Measurements from ENCODE around the gene FOXJ2. TPM values are rescaled to one million over a fixed set of nuclear protein-coding genes. Genes with fewer than 3 reads are reported as not detected.
"Not testable (repeated sequence)": the region's sequence is repeated elsewhere in the genome, so short reads cannot be mapped to it uniquely, and the experiment has no call there.

Gene FOXJ2
- total RNA-seq, 1 donor from 2014 or later: 23.4 TPM

DNA sequence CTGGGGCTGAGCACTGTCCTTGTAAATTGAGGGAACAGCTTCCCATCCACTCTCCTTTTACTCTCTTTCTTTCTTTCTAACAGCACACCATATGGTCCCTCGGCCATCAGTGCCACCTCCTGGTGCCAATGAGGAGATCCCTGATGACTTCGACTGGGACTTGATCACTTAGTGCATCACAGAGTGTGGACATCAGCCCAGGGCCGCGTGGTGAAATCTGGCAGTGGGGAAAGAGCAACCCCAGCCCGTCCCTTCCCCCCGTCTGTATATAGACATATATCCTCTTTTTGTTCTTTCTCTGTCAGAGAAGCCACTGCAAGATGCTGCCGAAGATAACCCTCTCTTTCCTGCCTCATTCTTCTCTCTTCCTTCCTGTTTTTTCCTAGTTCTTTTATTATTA lies 20.2 kb downstream of the FOXJ2 start:
- DNase-seq (ENCODE audit: missing footprints): peak; percentile 86
- intact Hi-C loops (cut with DNase I): no loop called here
- ATAC-seq: peak; percentile 60

DNA sequence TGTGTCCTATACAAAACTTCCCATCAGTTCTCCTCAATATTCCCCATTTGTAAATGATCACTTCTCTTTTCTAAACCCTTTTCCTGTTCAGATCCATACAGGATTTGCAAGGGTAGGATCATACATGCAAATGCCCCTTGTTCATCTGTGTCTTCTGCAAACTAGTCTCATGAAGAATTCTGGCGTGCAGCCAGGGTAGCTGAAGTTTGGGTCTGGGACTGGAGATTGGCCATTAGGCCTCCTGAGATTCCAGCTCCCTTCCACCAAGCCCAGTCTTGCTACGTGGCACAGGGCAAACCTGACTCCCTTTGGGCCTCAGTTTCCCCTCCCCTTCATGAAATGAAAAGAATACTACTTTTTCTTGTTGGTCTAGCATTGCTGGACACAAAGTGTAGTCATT lies 22.3 kb downstream of the FOXJ2 start:
- intact Hi-C loops (cut with DNase I): no loop called here
- DNase-seq (ENCODE audit: missing footprints): no peak

GRCh38 chr12:8057306-8057705 lies 24.8 kb downstream of the FOXJ2 start:
- ATAC-seq: no peak
- DNase-seq (ENCODE audit: missing footprints): no peak
- intact Hi-C loops (cut with DNase I): no loop called here

More for the DNA sequence above, 22.3 kb downstream of the FOXJ2 start:
- no peak for ATAC-seq

GRCh38 chr12:8057839-8058238 lies 25.3 kb downstream of the FOXJ2 start:
- ATAC-seq: peak; percentile 48
- intact Hi-C loops (cut with DNase I): no loop called here
- no peak for DNase-seq (ENCODE audit: missing footprints)

- intact Hi-C loops (cut with DNase I): no loop called here
- DNase-seq (ENCODE audit: missing footprints) (no peak), ATAC-seq (no peak)
These were observed 26.0 kb downstream of the FOXJ2 start for GRCh38 chr12:8058506-8058905.

- DNase-seq (ENCODE audit: missing footprints) (no peak), ATAC-seq (no peak)
- intact Hi-C loops (cut with DNase I): no loop called here
These were observed 31.6 kb downstream of the FOXJ2 start for GRCh38 chr12:8064131-8064530.

DNA sequence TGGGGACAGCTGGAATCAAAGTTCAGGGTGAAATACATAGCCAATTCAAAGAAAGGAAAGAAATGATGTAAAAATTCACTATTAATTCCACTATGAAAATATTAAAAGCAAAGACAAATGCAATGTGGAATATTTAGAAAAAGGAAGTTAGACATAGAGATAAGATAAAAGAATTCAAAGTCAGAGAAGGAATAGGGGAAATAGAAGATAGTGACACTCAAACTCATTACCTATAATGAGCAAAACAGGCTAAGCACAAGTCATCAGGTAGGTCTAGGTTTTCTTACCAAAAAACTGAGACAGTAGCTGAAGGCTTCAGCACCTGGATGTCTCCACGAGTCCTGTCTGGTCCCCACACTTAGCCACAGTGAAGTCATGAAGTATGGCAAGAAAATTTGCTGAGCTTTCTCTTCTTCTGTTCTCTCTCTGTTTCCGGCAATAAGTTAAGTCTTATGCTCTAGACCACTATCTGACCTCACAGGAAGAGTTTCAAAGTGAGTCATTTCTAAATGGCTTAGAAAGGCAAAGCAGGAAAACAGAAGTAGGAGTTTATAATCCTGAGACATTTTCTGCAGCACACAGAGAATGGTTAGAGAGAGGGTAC lies 33.6 kb downstream of the FOXJ2 start, which contains the start of gene C3AR1:
TSS of gene C3AR1 (minus strand) at position 369 of the 604 bp plus-strand sequence. CDS start 6,174 bp downstream, outside the sequence.
- DNase-seq (ENCODE audit: missing footprints) (no peak), ATAC-seq (peak; percentile 68)
- intact Hi-C loops (cut with DNase I): no loop called here

DNA sequence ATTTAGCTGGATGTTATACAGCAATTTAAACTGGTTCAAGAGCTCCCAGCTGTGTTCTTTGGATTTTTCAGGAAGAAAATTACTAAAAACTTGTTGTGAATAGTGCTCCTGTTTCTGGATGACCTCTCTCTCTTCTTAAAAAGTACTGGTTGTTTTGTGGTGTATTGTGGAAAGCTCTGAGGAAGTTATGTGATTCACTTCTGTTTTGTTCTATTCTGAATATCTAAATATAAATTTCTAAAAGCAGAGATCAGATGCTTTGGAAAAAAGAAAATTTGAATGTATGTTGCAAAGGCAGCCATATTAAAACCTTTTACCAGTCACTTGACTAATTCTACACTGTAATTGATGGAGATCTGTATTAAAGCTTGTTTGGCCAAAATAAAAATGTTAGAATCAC lies 37.1 kb downstream of the FOXJ2 start:
- ATAC-seq: no peak
- intact Hi-C loops (cut with DNase I): no loop called here
- no peak for DNase-seq (ENCODE audit: missing footprints)

DNA sequence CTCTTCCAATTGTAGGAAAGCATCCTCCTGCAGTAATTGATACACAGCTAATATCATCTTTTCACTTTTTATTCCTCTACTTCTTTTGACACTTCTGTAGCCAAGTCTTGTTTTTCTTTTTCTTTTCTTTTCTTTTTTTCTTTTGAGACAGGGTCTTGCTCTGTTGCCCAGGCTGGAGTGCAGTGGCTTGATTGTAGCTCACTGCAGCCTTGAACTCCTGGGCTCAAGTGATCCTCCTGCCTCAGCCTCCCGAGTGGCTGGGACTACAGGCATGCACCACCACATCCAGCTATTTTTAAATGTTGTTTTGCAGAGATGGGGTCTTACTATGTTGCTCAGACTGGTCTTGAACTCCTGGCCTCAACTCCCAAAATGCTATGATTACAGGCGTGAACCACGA lies 39.3 kb downstream of the FOXJ2 start:
- DNase-seq (ENCODE audit: missing footprints); intact Hi-C loops (cut with DNase I); ATAC-seq: not testable (repeated sequence)

DNA sequence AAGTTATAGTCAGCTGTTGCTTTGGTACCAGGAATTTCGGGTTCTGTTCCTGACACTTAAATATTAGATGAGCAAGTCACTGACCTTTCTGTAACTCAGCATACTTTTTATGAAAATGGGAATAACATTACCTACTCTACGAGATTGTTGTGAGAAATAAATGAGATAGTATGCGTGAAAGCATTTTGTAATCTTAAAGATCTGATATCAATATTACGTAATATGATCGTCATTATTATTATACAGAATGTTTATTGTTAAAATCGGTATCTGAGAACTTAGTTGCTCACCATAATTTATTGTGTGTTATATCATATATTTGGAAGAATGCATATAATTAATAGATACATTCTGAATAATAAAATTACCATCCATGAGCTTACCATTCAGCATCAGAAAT lies 43.4 kb downstream of the FOXJ2 start:
- no peak for ATAC-seq
- intact Hi-C loops (cut with DNase I): no loop called here
- no peak for DNase-seq (ENCODE audit: missing footprints)

- intact Hi-C loops (cut with DNase I): no loop called here
- DNase-seq (ENCODE audit: missing footprints) (no peak), ATAC-seq (no peak)
These were observed 43.9 kb downstream of the FOXJ2 start for GRCh38 chr12:8076366-8076765.

DNA sequence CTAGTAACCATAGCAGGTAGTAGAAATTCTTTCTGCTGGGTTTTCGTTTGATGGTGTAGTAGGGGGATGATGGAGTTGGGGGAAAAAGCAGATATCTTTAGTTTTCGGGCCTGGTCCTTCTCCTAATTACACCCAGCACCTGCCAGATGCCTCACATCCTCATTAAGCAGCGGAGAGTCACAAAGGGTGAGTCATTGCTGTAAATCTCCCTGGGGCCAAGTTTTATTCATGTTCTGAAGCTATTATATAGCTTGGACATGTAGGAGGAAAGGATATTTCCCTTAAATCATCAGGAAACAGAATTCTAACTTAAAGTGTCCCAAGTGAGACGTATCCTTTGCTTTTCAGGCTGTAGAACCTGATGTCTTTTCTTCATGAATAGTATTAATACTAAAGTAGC lies 44.7 kb downstream of the FOXJ2 start:
- intact Hi-C loops (cut with DNase I): no loop called here
- ATAC-seq: no peak
- no peak for DNase-seq (ENCODE audit: missing footprints)

DNA sequence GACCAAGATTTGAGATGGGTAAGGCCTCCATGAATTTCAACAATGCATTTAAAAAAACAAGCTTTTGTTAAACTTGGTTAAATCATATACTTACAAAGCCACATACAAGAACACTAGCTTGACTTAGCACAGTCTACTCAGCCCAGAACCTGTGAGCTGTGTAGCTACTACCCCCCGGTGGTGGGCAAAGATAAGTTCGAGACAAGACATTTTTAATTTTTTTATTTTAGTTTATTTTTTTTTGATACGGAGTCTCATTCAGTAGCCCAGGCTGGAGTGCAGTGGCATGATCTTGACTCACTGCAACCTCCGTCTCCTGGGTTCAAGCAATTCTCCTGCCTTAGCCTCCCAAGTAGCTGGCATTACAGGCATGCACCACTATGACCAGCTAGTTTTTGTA lies 45.9 kb downstream of the FOXJ2 start:
- intact Hi-C loops (cut with DNase I): no loop called here
- DNase-seq (ENCODE audit: missing footprints) (no peak), ATAC-seq (no peak)

GRCh38 chr12:8078916-8079315 lies 46.4 kb downstream of the FOXJ2 start:
- DNase-seq (ENCODE audit: missing footprints) (no peak), ATAC-seq (no peak)
- intact Hi-C loops (cut with DNase I): no loop called here

- DNase-seq (ENCODE audit: missing footprints): no peak
- no peak for ATAC-seq
- intact Hi-C loops (cut with DNase I): loop anchor here (2.0 kb wide), 1 partner anchor 53 kb away; no protein-coding TSS in a partner anchor
These were observed 47.6 kb downstream of the FOXJ2 start for GRCh38 chr12:8080120-8080519.

GRCh38 chr12:8081251-8081920 lies 48.9 kb downstream of the FOXJ2 start:
- DNase-seq (ENCODE audit: missing footprints): no peak
- ATAC-seq: no peak
- intact Hi-C loops (cut with DNase I): loop anchor here (2.0 kb wide), 1 partner anchor 55 kb away; no protein-coding TSS in a partner anchor

- no peak for DNase-seq (ENCODE audit: missing footprints)
- intact Hi-C loops (cut with DNase I): no loop called here
- ATAC-seq: no peak
These were observed 50.2 kb downstream of the FOXJ2 start for GRCh38 chr12:8082808-8083100.

GRCh38 chr12:8084351-8084750 lies 51.8 kb downstream of the FOXJ2 start:
- intact Hi-C loops (cut with DNase I); ATAC-seq; DNase-seq (ENCODE audit: missing footprints): not testable (repeated sequence)

GRCh38 chr12:8087666-8088065 lies 55.1 kb downstream of the FOXJ2 start:
- intact Hi-C loops (cut with DNase I): no loop called here
- no peak for ATAC-seq

GRCh38 chr12:8088574-8088973 lies 56.1 kb downstream of the FOXJ2 start:
- intact Hi-C loops (cut with DNase I): no loop called here
- ATAC-seq (no peak), DNase-seq (ENCODE audit: missing footprints) (no peak)

More at GRCh38 chr12:8087666-8088065, 55.1 kb downstream of the FOXJ2 start:
- DNase-seq (ENCODE audit: missing footprints): no peak

DNA sequence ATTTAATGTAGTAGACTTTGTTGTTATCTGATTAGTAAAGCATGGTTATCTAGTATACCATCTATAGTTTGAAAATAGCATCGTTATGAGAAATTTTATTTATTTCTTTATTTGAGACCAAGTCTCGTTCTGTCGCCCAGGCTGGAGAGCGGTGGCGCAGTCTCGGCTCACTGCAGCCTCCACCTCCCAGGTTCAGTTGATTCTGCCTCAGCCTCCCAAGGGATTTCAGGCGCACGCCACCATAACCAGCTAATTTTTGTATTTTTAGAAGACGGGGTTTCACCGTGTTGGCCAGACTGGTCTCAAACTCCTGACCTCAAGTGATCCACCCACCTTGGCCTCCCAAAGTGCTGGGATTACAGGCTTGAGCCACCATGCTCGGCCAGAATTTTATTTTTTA lies 56.8 kb downstream of the FOXJ2 start:
- DNase-seq (ENCODE audit: missing footprints); intact Hi-C loops (cut with DNase I); ATAC-seq: not testable (repeated sequence)
